Ishikawa (cell line): ENCODE results near the gene SYT8.

Experiments
- CEBPB ChIP-seq: IDR thresholded peaks from 2 replicates; pipeline ENCODE4 v1.6.1; 2012
- CREB1 ChIP-seq: IDR thresholded peaks from 2 replicates; pipeline ENCODE4 v1.6.1; 2012; ENCODE audit warnings: low read depth
- EGR1 ChIP-seq: IDR thresholded peaks from 2 replicates; pipeline ENCODE4 v1.6.1; 2012
- EP300 ChIP-seq: IDR thresholded peaks from 2 replicates; pipeline ENCODE4 v1.6.1; 2012; ENCODE audit warnings: borderline replicate concordance
- FOXM1 ChIP-seq: IDR thresholded peaks from 2 replicates; pipeline ENCODE4 v1.6.1; 2012; ENCODE audit warnings: low read depth, borderline replicate concordance
- NFIC ChIP-seq: IDR thresholded peaks from 2 replicates; pipeline ENCODE4 v1.6.1; 2012
- RAD21 ChIP-seq: IDR thresholded peaks from 2 replicates; pipeline ENCODE4 v1.6.1; 2012; ENCODE audit warnings: low read depth
- TAF1 ChIP-seq: IDR thresholded peaks from 2 replicates; pipeline ENCODE4 v1.6.1; 2012; ENCODE audit warnings: low read depth, mild to moderate bottlenecking
- TCF12 ChIP-seq: IDR thresholded peaks from 2 replicates; pipeline ENCODE4 v1.6.1; 2012; ENCODE audit warnings: low read depth
- TEAD4 ChIP-seq: IDR thresholded peaks from 2 replicates; pipeline ENCODE4 v1.6.1; 2012
- YY1 ChIP-seq: IDR thresholded peaks from 2 replicates; pipeline ENCODE4 v1.6.1; 2012; ENCODE audit warnings: low read depth
- ZBTB7A ChIP-seq: IDR thresholded peaks from 2 replicates; pipeline ENCODE4 v1.6.1; 2012; ENCODE audit warnings: low read depth
- TF ChIP-seq, protein P1 (sequence below): IDR thresholded peaks from 2 replicates; pipeline ENCODE4 v1.6.1; 2012
- TF ChIP-seq, protein P2 (sequence below): IDR thresholded peaks from 2 replicates; pipeline ENCODE4 v1.6.1; 2012
- TF ChIP-seq, protein P3 (sequence below): IDR thresholded peaks from 2 replicates; pipeline ENCODE4 v1.6.1; 2012; ENCODE audit warnings: low read depth, mild to moderate bottlenecking

SYT8 gene

DNA sequence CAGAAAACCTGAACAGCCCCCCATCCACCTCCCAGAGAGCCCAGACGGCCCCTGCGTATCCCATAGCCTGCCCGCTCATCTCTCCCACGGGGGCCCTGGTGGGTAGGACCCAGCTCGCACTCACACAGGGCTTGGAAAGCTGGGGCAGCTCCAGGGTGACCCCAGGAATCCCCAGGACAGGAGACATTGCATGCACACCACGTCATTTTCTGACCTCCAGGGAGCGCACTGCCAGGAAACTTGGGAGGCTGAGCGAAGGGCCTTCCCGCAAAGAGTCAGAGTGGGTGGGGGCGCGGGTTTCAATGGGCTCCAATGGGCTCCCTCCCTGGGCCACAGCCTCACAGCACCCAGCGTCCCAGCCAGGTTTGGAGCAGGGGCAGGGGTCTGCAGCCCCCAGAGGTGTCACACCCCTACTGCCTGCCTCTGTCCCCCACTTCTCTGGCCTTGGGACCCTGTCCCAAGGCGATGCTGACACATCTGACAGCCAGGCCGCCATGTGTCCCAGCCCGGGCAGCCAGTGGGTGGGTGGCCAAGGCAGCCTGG is 8.2 kb upstream of the SYT8 start:
- TF ChIP-seq YY1, result no peak
- no peak for TF ChIP-seq CREB1
- TF ChIP-seq, protein P1, sequence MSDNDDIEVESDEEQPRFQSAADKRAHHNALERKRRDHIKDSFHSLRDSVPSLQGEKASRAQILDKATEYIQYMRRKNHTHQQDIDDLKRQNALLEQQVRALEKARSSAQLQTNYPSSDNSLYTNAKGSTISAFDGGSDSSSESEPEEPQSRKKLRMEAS, result no peak
- TF ChIP-seq ZBTB7A, result peak; percentile 88; the same call in 1 of the 2 replicates
- TF ChIP-seq, protein P2, sequence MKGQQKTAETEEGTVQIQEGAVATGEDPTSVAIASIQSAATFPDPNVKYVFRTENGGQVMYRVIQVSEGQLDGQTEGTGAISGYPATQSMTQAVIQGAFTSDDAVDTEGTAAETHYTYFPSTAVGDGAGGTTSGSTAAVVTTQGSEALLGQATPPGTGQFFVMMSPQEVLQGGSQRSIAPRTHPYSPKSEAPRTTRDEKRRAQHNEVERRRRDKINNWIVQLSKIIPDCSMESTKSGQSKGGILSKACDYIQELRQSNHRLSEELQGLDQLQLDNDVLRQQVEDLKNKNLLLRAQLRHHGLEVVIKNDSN, result no peak
- TF ChIP-seq FOXM1, result no peak
- TF ChIP-seq EGR1, result no peak

DNA sequence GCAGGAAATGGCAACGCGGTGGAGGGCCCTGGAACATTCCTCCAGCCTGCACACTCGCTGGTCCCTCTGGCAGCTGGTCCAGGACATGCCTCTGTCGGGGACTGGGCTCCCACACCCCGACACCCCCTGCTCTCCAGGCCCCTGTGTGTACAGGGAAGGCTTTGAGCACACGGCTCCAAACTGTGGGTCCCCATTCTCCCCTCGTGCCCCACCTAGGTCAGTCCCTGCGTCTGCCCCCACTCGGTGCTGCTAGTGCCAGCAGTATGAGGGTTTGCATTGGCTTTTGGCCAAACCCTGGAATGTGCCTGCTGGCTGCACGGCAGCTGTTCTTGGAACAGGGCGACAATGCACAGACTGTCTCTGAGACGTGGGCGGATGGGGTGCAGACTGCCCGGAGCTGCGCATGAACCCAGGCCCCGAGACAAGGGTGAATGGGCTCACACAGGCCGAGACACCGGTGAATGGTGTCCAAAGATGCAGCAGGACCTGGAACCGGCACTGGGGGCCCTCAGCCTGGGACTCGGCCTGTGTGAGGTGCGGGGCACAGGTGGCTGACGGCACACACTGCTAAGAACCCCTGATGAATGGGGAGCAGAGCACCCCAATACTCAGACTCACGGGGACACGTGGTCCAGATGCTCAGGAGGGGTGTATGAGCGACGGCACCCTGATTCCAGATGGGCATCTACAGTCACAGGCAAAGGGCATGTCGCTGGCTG is 7.5 kb upstream of the SYT8 start:
- TF ChIP-seq TAF1 (no peak), RAD21 (no peak), FOXM1 (no peak), EGR1 (peak; percentile 91), TEAD4 (peak; percentile 93), NFIC (peak; percentile 95), ZBTB7A (no peak; the same call in 1 of the 2 replicates), EP300 (peak; percentile 51; the same call in 1 of the 2 replicates), TCF12 (peak; percentile 70)
- TF ChIP-seq, protein P1, result peak; percentile 65

DNA sequence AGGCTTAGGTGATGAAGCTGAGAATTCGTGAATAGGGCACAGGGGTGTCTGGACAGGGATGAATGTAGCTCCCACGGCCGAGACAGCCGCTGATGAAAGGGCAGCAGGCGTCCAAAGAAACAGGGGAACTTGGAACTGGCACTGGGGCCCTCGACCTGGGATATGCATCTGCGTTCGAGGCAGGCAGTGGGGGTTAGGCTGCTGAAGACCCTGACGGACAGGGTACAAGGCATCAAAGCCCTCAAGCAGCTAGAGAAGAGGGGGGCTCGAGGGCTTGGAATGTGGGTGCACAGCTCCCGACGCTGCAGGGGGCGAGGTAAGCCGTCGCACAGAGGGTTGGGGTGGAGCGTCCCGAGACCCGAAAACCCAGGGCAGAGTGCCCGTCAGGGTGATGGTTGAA is 6.9 kb upstream of the SYT8 start:
- no peak for TF ChIP-seq EGR1
- no peak for TF ChIP-seq EP300
- no peak for TF ChIP-seq NFIC
- TF ChIP-seq, protein P2, result no peak
- TF ChIP-seq TEAD4, result no peak
- TF ChIP-seq ZBTB7A, result no peak
- TF ChIP-seq, protein P3, sequence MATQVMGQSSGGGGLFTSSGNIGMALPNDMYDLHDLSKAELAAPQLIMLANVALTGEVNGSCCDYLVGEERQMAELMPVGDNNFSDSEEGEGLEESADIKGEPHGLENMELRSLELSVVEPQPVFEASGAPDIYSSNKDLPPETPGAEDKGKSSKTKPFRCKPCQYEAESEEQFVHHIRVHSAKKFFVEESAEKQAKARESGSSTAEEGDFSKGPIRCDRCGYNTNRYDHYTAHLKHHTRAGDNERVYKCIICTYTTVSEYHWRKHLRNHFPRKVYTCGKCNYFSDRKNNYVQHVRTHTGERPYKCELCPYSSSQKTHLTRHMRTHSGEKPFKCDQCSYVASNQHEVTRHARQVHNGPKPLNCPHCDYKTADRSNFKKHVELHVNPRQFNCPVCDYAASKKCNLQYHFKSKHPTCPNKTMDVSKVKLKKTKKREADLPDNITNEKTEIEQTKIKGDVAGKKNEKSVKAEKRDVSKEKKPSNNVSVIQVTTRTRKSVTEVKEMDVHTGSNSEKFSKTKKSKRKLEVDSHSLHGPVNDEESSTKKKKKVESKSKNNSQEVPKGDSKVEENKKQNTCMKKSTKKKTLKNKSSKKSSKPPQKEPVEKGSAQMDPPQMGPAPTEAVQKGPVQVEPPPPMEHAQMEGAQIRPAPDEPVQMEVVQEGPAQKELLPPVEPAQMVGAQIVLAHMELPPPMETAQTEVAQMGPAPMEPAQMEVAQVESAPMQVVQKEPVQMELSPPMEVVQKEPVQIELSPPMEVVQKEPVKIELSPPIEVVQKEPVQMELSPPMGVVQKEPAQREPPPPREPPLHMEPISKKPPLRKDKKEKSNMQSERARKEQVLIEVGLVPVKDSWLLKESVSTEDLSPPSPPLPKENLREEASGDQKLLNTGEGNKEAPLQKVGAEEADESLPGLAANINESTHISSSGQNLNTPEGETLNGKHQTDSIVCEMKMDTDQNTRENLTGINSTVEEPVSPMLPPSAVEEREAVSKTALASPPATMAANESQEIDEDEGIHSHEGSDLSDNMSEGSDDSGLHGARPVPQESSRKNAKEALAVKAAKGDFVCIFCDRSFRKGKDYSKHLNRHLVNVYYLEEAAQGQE, result no peak
- TF ChIP-seq, protein P1, result no peak
- TF ChIP-seq YY1, result no peak
- no peak for TF ChIP-seq TCF12
- no peak for TF ChIP-seq CREB1
- TF ChIP-seq FOXM1, result no peak
- TF ChIP-seq RAD21, result no peak
- TF ChIP-seq TAF1, result no peak
- no peak for TF ChIP-seq CEBPB

DNA sequence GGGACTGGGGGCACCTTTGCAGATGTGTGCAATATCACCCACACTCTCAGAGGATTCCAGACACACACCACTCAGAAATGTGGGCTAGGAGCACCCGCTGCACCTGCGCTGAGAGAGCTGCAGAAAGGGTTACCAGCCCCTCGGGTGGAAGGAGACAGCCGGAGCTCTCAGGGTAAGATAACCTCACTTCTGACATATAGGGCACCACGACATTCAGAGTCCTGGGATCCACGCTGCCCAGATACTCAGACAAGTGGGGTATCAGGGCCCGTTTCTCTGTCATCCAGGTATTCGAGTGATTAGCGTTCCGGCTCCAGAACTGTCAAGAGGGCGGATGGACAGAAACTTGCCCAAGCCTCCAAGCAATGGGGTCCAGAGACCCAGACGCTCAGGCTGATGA is 6.2 kb upstream of the SYT8 start:
- no peak for TF ChIP-seq RAD21
- TF ChIP-seq TEAD4, result no peak

DNA sequence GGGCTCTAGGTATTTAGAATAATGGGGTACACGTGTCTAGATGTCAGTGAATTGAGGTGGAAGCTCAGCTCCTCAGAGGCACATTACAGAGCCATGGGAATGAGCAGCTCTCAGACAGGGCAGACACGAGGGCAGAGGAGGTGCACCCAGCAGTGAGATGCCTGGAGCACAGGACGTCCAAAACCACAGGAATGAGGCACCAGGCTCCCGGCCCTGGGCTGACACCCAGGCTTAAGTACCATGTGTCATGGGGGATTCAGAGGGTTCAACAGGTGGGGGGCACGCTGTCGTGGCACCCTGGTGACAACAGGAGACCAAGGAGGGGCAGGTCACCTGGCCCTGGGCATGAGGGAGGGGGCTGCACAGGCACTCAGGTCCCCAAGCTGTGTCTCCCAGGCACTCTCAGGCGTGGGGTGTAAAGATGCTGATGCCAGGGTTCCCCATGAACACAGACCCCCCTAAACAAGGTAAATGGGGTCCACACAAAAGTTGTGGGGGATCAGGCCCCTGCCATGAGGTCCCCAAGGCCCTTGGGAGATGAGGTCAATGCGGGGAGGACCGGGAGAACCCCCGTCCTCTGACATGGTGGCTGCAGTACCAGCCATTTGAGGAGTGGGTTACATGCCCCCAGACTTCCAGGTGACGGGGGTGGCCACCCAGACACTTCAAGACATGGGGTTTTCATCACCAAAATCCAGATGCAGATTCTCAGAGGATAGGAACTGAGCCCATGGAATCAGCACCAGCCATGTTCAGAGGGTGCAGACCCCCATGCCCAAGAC is 5.6 kb upstream of the SYT8 start:
- TF ChIP-seq NFIC (no peak), EP300 (no peak), TAF1 (no peak), CREB1 (no peak), ZBTB7A (no peak), RAD21 (no peak), FOXM1 (no peak), CEBPB (no peak), YY1 (no peak), TEAD4 (no peak; the same call in 1 of the 2 replicates), TCF12 (no peak), EGR1 (no peak)
- TF ChIP-seq, protein P3, result no peak
- TF ChIP-seq, protein P2, result no peak
- TF ChIP-seq, protein P1, result no peak
